Suppressor macrophage treated with lipopolysaccharide for 4 hours (primary cell): ENCODE data around the gene AHRR.
A peak's percentile ranks its signal among the peaks of the same experiment; 100 is the strongest.
"Not testable (repeated sequence)": the region's sequence is repeated elsewhere in the genome, so short reads cannot be mapped to it uniquely, and the experiment has no call there.

Experiments used
- DNase-seq: peaks from one replicate; pipeline ENCODE4 v3.0.0-alpha.2; 2020

AHRR gene

GRCh38 chr5:464446-464842, 142.9 kb downstream of the AHRR start:
- DNase-seq, result no peak

- DNase-seq, result no peak
Observed at GRCh38 chr5:464843-465590, 143.5 kb downstream of the AHRR start.

- no peak for DNase-seq
Observed at GRCh38 chr5:465591-466403, 144.3 kb downstream of the AHRR start.

- no peak for DNase-seq
Observed at GRCh38 chr5:466661-467310, 145.3 kb downstream of the AHRR start.

GRCh38 chr5:468401-468800, 146.9 kb downstream of the AHRR start:
- no peak for DNase-seq

GRCh38 chr5:469752-470483, 148.4 kb downstream of the AHRR start:
- DNase-seq, result no peak

GRCh38 chr5:470961-471749, 149.6 kb downstream of the AHRR start:
- no peak for DNase-seq

GRCh38 chr5:471750-472058, 150.2 kb downstream of the AHRR start:
- peak; percentile 15 for DNase-seq

GRCh38 chr5:472076-472655, 150.7 kb downstream of the AHRR start:
- no peak for DNase-seq

- peak; percentile 96 for DNase-seq
Observed at GRCh38 chr5:472656-473550, 151.4 kb downstream of the AHRR start.

GRCh38 chr5:473551-474192, 152.2 kb downstream of the AHRR start:
- peak; percentile 23 for DNase-seq

GRCh38 chr5:474232-474839, 152.8 kb downstream of the AHRR start:
- DNase-seq, result not testable (repeated sequence)

- DNase-seq, result no peak
Observed at GRCh38 chr5:474840-475661, 153.5 kb downstream of the AHRR start.

GRCh38 chr5:475704-476101, 154.2 kb downstream of the AHRR start:
- DNase-seq, result no peak

- no peak for DNase-seq
Observed at GRCh38 chr5:476102-476813, 154.7 kb downstream of the AHRR start.

- DNase-seq, result no peak
Observed at GRCh38 chr5:476814-477175, 155.3 kb downstream of the AHRR start.

GRCh38 chr5:477247-477646, 155.7 kb downstream of the AHRR start:
- no peak for DNase-seq

GRCh38 chr5:477871-478270, 156.4 kb downstream of the AHRR start:
- DNase-seq, result no peak
